Measurements from ENCODE around the gene FAT1.

The FAT1 gene

GRCh38 chr4:186724864-186725468, 1.3 kb upstream of the FAT1 start:
- peak overlapping the region; percentile 96 for H4K91ac ChIP-seq (ENCODE audit: low read depth, low read length)
- peak overlapping the region; percentile 24 for H2BK12ac ChIP-seq (ENCODE audit: low read length)
- H3K4me3 ChIP-seq (ENCODE audit: low read depth, low read length) = peak overlapping the region; percentile 96
- no CpG with 5 or more reads among the region's 19 CpGs for WGBS (ENCODE audit: extremely low coverage, insufficient coverage, insufficient read length)
- H4K8ac ChIP-seq (ENCODE audit: low read depth, low read length) = peak overlapping the region; percentile 99
- H2BK120ac ChIP-seq (ENCODE audit: insufficient read depth, low read length, poor library complexity) = peak overlapping the region; percentile 64
- H2AK5ac ChIP-seq (ENCODE audit: low read length) = peak overlapping the region; percentile 82
- H3K23ac ChIP-seq (ENCODE audit: low read length) = no peak overlapping the region
- H3K18ac ChIP-seq (ENCODE audit: low read length) = peak overlapping the region; percentile 87
- peaks cover 28% of the 10 kb centered on the region for H3K79me1 ChIP-seq (ENCODE audit: low read length)
- H3K4ac ChIP-seq (ENCODE audit: low read depth, low read length) = peak overlapping the region; percentile 73
- no peaks in the 10 kb centered on the region for H3K9me3 ChIP-seq (ENCODE audit: insufficient read depth, low read depth, low read length)
- peak in 1 of 2 donors; percentile 41 for DNase-seq
- no peaks in the 10 kb centered on the region for H3K27me3 ChIP-seq (ENCODE audit: insufficient read depth, low read length)
- peaks cover 3 to 4% of the 10 kb centered on the region in 2 experiments for H3K4me1 ChIP-seq (ENCODE audit: control insufficient read depth in 1 of 2, insufficient read depth in 2 of 2, low read length in 2 of 2)
- no peaks in the 10 kb centered on the region for H3K36me3 ChIP-seq (ENCODE audit: control insufficient read depth in 1 of 2, insufficient read depth in 2 of 2, low read length in 2 of 2)
- peak overlapping the region; percentile 85 for H4K12ac ChIP-seq (ENCODE audit: low read depth, low read length)
- peak overlapping the region; percentile 86 for H2AFZ ChIP-seq (ENCODE audit: insufficient read depth, low read length, poor library complexity)
- H3K27ac ChIP-seq (ENCODE audit: low read depth, low read length) = peak overlapping the region; percentile 97
- peak overlapping the region; percentile 97 for H3K9ac ChIP-seq (ENCODE audit: low read length)
- peak overlapping the region; percentile 85 for H2BK5ac ChIP-seq (ENCODE audit: low read depth, low read length, poor library complexity)
- H3K4me2 ChIP-seq (ENCODE audit: low read length) = peak overlapping the region; percentile 99
- peak overlapping the region; percentile 86 for H3K14ac ChIP-seq (ENCODE audit: low read length)
- peaks cover 25% of the 10 kb centered on the region for H3K79me2 ChIP-seq (ENCODE audit: control insufficient read depth, insufficient read depth, low read length, poor library complexity)

- Histone ChIP-seq H3K79me1 (ENCODE audit: low read length) (peaks cover 28% of the 10 kb centered on the region), H3K23ac (ENCODE audit: low read length) (no peak overlapping the region)
- WGBS (ENCODE audit: extremely low coverage, insufficient coverage, insufficient read length) = no CpG with 5 or more reads among the region's 62 CpGs
Observed at GRCh38 chr4:186724058-186724863, 605 bp upstream of the FAT1 start.

GRCh38 chr4:186722796-186723291, 812 bp downstream of the FAT1 start:
- no peaks in the 10 kb centered on the region for H3K27me3 ChIP-seq (ENCODE audit: insufficient read depth, low read length)
- no CpG with 5 or more reads among the region's 16 CpGs for WGBS (ENCODE audit: extremely low coverage, insufficient coverage, insufficient read length)
- no peaks in the 10 kb centered on the region for H3K9me3 ChIP-seq (ENCODE audit: insufficient read depth, low read depth, low read length)

More at GRCh38 chr4:186724058-186724863, 605 bp upstream of the FAT1 start:
- H3K9ac ChIP-seq (ENCODE audit: low read length) = peak overlapping the region; percentile 97
- peaks cover 25% of the 10 kb centered on the region for H3K79me2 ChIP-seq (ENCODE audit: control insufficient read depth, insufficient read depth, low read length, poor library complexity)
- H2BK5ac ChIP-seq (ENCODE audit: low read depth, low read length, poor library complexity) = peak overlapping the region; percentile 94
- no peaks in the 10 kb centered on the region for H3K9me3 ChIP-seq (ENCODE audit: insufficient read depth, low read depth, low read length)
- peak overlapping the region; percentile 99 for H3K18ac ChIP-seq (ENCODE audit: low read length)
- peak overlapping the region; percentile 85 for H4K12ac ChIP-seq (ENCODE audit: low read depth, low read length)
- peak overlapping the region; percentile 92 for H3K4ac ChIP-seq (ENCODE audit: low read depth, low read length)
- H3K36me3 ChIP-seq (ENCODE audit: control insufficient read depth in 1 of 2, insufficient read depth in 2 of 2, low read length in 2 of 2) = no peaks in the 10 kb centered on the region
- peak overlapping the region; percentile 99 for H4K8ac ChIP-seq (ENCODE audit: low read depth, low read length)
- peak overlapping the region; percentile 99 for H3K4me2 ChIP-seq (ENCODE audit: low read length)
- H2AK5ac ChIP-seq (ENCODE audit: low read length) = peak overlapping the region; percentile 7
- H3K14ac ChIP-seq (ENCODE audit: low read length) = peak overlapping the region; percentile 99
- peak overlapping the region; percentile 95 for H2BK120ac ChIP-seq (ENCODE audit: insufficient read depth, low read length, poor library complexity)
- peaks cover 3 to 4% of the 10 kb centered on the region in 2 experiments for H3K4me1 ChIP-seq (ENCODE audit: control insufficient read depth in 1 of 2, insufficient read depth in 2 of 2, low read length in 2 of 2)
- H2BK12ac ChIP-seq (ENCODE audit: low read length) = peak overlapping the region; percentile 75
- DNase-seq = peak; percentile 74 to 79
- H3K27me3 ChIP-seq (ENCODE audit: insufficient read depth, low read length) = no peaks in the 10 kb centered on the region
- H3K4me3 ChIP-seq (ENCODE audit: low read depth, low read length) = peak overlapping the region; percentile 96
- peak overlapping the region; percentile 100 for H2AFZ ChIP-seq (ENCODE audit: insufficient read depth, low read length, poor library complexity)
- H4K91ac ChIP-seq (ENCODE audit: low read depth, low read length) = peak overlapping the region; percentile 96
- H3K27ac ChIP-seq (ENCODE audit: low read depth, low read length) = peak overlapping the region; percentile 97

GRCh38 chr4:186719925-186720694, 3.5 kb downstream of the FAT1 start:
- Histone ChIP-seq H3K14ac (ENCODE audit: low read length) (no peak overlapping the region), H3K4me3 (ENCODE audit: low read depth, low read length) (no peak overlapping the region), H3K79me1 (ENCODE audit: low read length) (peaks cover 19% of the 10 kb centered on the region), H4K12ac (ENCODE audit: low read depth, low read length) (no peak overlapping the region), H2BK120ac (ENCODE audit: insufficient read depth, low read length, poor library complexity) (no peak overlapping the region), H3K79me2 (ENCODE audit: control insufficient read depth, insufficient read depth, low read length, poor library complexity) (peaks cover 33% of the 10 kb centered on the region), H3K23ac (ENCODE audit: low read length) (no peak overlapping the region), H3K9me3 (ENCODE audit: insufficient read depth, low read depth, low read length) (no peaks in the 10 kb centered on the region), H3K27ac (ENCODE audit: low read depth, low read length) (no peak overlapping the region), H3K27me3 (ENCODE audit: insufficient read depth, low read length) (no peaks in the 10 kb centered on the region), H4K91ac (ENCODE audit: low read depth, low read length) (no peak overlapping the region), H3K18ac (ENCODE audit: low read length) (no peak overlapping the region), H2AK5ac (ENCODE audit: low read length) (no peak overlapping the region), H3K4ac (ENCODE audit: low read depth, low read length) (no peak overlapping the region), H2BK12ac (ENCODE audit: low read length) (no peak overlapping the region), H2BK5ac (ENCODE audit: low read depth, low read length, poor library complexity) (no peak overlapping the region), H3K4me2 (ENCODE audit: low read length) (no peak overlapping the region), H4K8ac (ENCODE audit: low read depth, low read length) (no peak overlapping the region), H3K36me3 (ENCODE audit: control insufficient read depth in 1 of 2, insufficient read depth in 2 of 2, low read length in 2 of 2) (no peaks in the 10 kb centered on the region), H2AFZ (ENCODE audit: insufficient read depth, low read length, poor library complexity) (no peak overlapping the region), H3K9ac (ENCODE audit: low read length) (no peak overlapping the region), H3K4me1 (ENCODE audit: control insufficient read depth in 1 of 2, insufficient read depth in 2 of 2, low read length in 2 of 2) (peaks cover 0 to 2% of the 10 kb centered on the region in 2 experiments)
- WGBS (ENCODE audit: extremely low coverage, insufficient coverage, insufficient read length) = 100% methylated on average over 1 of the region's 4 CpGs
- DNase-seq = peak; percentile 53 to 85

More at GRCh38 chr4:186722796-186723291, 812 bp downstream of the FAT1 start:
- Histone ChIP-seq H3K23ac (ENCODE audit: low read length) (no peak overlapping the region), H2BK120ac (ENCODE audit: insufficient read depth, low read length, poor library complexity) (no peak overlapping the region), H3K9ac (ENCODE audit: low read length) (peak overlapping the region; percentile 65), H3K79me2 (ENCODE audit: control insufficient read depth, insufficient read depth, low read length, poor library complexity) (peaks cover 31% of the 10 kb centered on the region), H3K4me3 (ENCODE audit: low read depth, low read length) (peak overlapping the region; percentile 96), H3K4me2 (ENCODE audit: low read length) (peak overlapping the region; percentile 99), H4K12ac (ENCODE audit: low read depth, low read length) (no peak overlapping the region), H4K91ac (ENCODE audit: low read depth, low read length) (peak overlapping the region; percentile 92), H3K4ac (ENCODE audit: low read depth, low read length) (peak overlapping the region; percentile 92), H3K27ac (ENCODE audit: low read depth, low read length) (no peak overlapping the region), H2AK5ac (ENCODE audit: low read length) (no peak overlapping the region), H3K14ac (ENCODE audit: low read length) (peak overlapping the region; percentile 96), H4K8ac (ENCODE audit: low read depth, low read length) (peak overlapping the region; percentile 70), H2BK12ac (ENCODE audit: low read length) (no peak overlapping the region), H3K4me1 (ENCODE audit: control insufficient read depth in 1 of 2, insufficient read depth in 2 of 2, low read length in 2 of 2) (no peaks in the 10 kb centered on the region), H2AFZ (ENCODE audit: insufficient read depth, low read length, poor library complexity) (no peak overlapping the region), H3K36me3 (ENCODE audit: control insufficient read depth in 1 of 2, insufficient read depth in 2 of 2, low read length in 2 of 2) (no peaks in the 10 kb centered on the region), H3K18ac (ENCODE audit: low read length) (peak overlapping the region; percentile 17), H3K79me1 (ENCODE audit: low read length) (peaks cover 28% of the 10 kb centered on the region), H2BK5ac (ENCODE audit: low read depth, low read length, poor library complexity) (no peak overlapping the region)
- peak in 1 of 2 donors; percentile 37 for DNase-seq
